H1 (cell line): Measurements from ENCODE around the gene ALDH1L2. TPM values are rescaled to one million over a fixed set of nuclear protein-coding genes. Genes with fewer than 3 reads are reported as not detected.

Experiments used
- ATF2 ChIP-seq: IDR thresholded peaks from 2 replicates; pipeline ENCODE4 v1.6.1; 2012; ENCODE audit warnings: low read length, inconsistent platforms
- CHD2 ChIP-seq: IDR thresholded peaks from 2 replicates; pipeline ENCODE4 v1.6.1; 2012; ENCODE audit warnings: low read length, improper control_type of control experiment
- CTCF ChIP-seq, 3 experiments: IDR thresholded peaks; 1 replicate in 2 of 3; 2 replicates in 1 of 3; pipeline versions ENCODE4 v1.5.1 to v1.6.1; 2011; ENCODE audit warnings: low read length in 3 of 3, mild to moderate bottlenecking in 3 of 3, inconsistent platforms in 2 of 3, low read depth in 1 of 3, moderate library complexity in 1 of 3; ENCODE audit not compliant: insufficient read depth in 1 of 3; ENCODE audit errors: control extremely low read depth in 1 of 3
- EZH2 ChIP-seq: fragments of 200-600 bp; sonication (generic); IDR thresholded peaks from 2 replicates; pipeline ENCODE4 v1.7.1; 2012; ENCODE audit warnings: low read depth, mild to moderate bottlenecking, moderate library complexity, low read length, inconsistent platforms; ENCODE audit not compliant: severe bottlenecking
- SIN3A ChIP-seq, 2 experiments: IDR thresholded peaks in 1 of 2; conservative IDR thresholded peaks in 1 of 2; 2 replicates each; pipeline ENCODE4 v1.6.1; 2011 to 2012; ENCODE audit warnings: low read length in 2 of 2, improper control_type of control experiment in 1 of 2, low read depth in 1 of 2, mild to moderate bottlenecking in 1 of 2
- SIRT6 ChIP-seq: IDR thresholded peaks from one replicate; pipeline ENCODE4 v1.7.1; 2012; ENCODE audit warnings: low read length, inconsistent platforms
- SRF ChIP-seq: IDR thresholded peaks from 2 replicates; pipeline ENCODE4 v1.6.1; 2011; ENCODE audit warnings: mild to moderate bottlenecking, low read depth, low read length, moderate library complexity
- polyA plus RNA-seq, 7 experiments: library from polyadenylated mRNA; depleted of rRNA in 3 of 7; stranded (reverse) in 5 of 7; unstranded in 2 of 7; fragments of >200 nt in 5 of 7; fragments of 200-250 nt in 2 of 7; gene quantifications; 1 replicate in 5 of 7; 2 replicates in 1 of 7; 4 replicates in 1 of 7; pipeline versions ENCODE4 v1.2.1 to v1.2.3, GENCODE V29; 2011 to 2013; ENCODE audit warnings: missing spikeins in 2 of 7, mixed read lengths in 2 of 7
- total RNA-seq: library from RNA; stranded (reverse); fragmentation: NEBNext Ultra II Directional; extraction: Animal tissue kit (Norgen Biotek cat#: 25700); gene quantifications from 2 replicates; pipeline ENCODE4 v1.2.1, GENCODE V29; 2021

Gene ALDH1L2
- total and polyA plus RNA-seq, 2 of the 8 experiments (the other 6 are each of a cell fraction or from before 2014, with no cell fraction given) = 3.7 to 7.2 TPM

GRCh38 chr12:104990950-104991349 is 93.3 kb downstream of the ALDH1L2 start (continued):
- TF ChIP-seq CTCF (IDR thresholded peaks at IDR 0.05; ENCODE audit: control extremely low read depth in 1 of 3, insufficient read depth in 1 of 3, low read depth in 1 of 3, low read length in 3 of 3) = no peak
- TF ChIP-seq SIRT6 = no peak
- no peak for TF ChIP-seq ATF2
- no peak for TF ChIP-seq SRF
- TF ChIP-seq EZH2 = no peak
- TF ChIP-seq CHD2 = no peak
- no peak for TF ChIP-seq SIN3A (conservative IDR thresholded peaks at IDR 0.05 in 1 of 2, IDR thresholded peaks at IDR 0.05 in 1 of 2; ENCODE audit: low read depth in 1 of 2, low read length in 2 of 2)
